Loucy (cell line): ENCODE data around the gene NUDT4.

Experiments
- H2AFZ ChIP-seq: fragments of 200-600 bp; sonication (generic); 2 replicates; pipeline ENCODE4 v1.6.0; 2016; ENCODE audit warnings: antibody characterized with exemption, mild to moderate bottlenecking, low read length, moderate library complexity
- H3F3A ChIP-seq: fragments of 200-600 bp; 2 replicates; pipeline ENCODE4 v1.6.0; 2016; ENCODE audit warnings: antibody characterized with exemption, low read depth, mild to moderate bottlenecking
- H3K27me3 ChIP-seq: fragments of 200-600 bp; sonication (generic); 2 replicates; pipeline ENCODE4 v1.6.1; 2014; ENCODE audit warnings: low read length, mild to moderate bottlenecking; ENCODE audit not compliant: insufficient read depth, poor library complexity, severe bottlenecking
- H3K36me3 ChIP-seq: fragments of 200-600 bp; sonication (generic); 2 replicates; pipeline ENCODE4 v1.6.1; 2016; ENCODE audit warnings: low read length; ENCODE audit not compliant: insufficient read depth
- H3K4me1 ChIP-seq: fragments of 200-600 bp; sonication (generic); 2 replicates; pipeline ENCODE4 v1.5.1; 2014; ENCODE audit warnings: low read length, mild to moderate bottlenecking; ENCODE audit not compliant: insufficient read depth, poor library complexity, severe bottlenecking
- H3K4me2 ChIP-seq: fragments of 200-600 bp; sonication (generic); 2 replicates; pipeline ENCODE4 v1.6.0; 2014; ENCODE audit warnings: antibody characterized with exemption, low read length, low read depth, mild to moderate bottlenecking; ENCODE audit not compliant: poor library complexity, severe bottlenecking
- H3K4me3 ChIP-seq: fragments of 200-600 bp; sonication (generic); 2 replicates; pipeline ENCODE4 v1.5.1; 2014; ENCODE audit warnings: low read length, mild to moderate bottlenecking, mixed read lengths; ENCODE audit not compliant: poor library complexity, severe bottlenecking
- H3K79me2 ChIP-seq: fragments of 200-600 bp; sonication (generic); 2 replicates; pipeline ENCODE4 v1.6.1; 2014; ENCODE audit warnings: low read length; ENCODE audit not compliant: insufficient read depth
- H3K9ac ChIP-seq: fragments of 200-600 bp; sonication (generic); 2 replicates; pipeline ENCODE4 v1.6.0; 2014; ENCODE audit warnings: mild to moderate bottlenecking, low read depth, low read length, moderate library complexity; ENCODE audit not compliant: poor library complexity, severe bottlenecking
- H3K9me2 ChIP-seq: fragments of 200-600 bp; sonication (generic); replicated peaks from 2 replicates; pipeline ENCODE4 v1.6.1; 2016; ENCODE audit warnings: low read depth, low read length, mixed read lengths
- H3K9me3 ChIP-seq: fragments of 200-600 bp; sonication (generic); 2 replicates; pipeline ENCODE4 v1.6.1; 2014; ENCODE audit warnings: mild to moderate bottlenecking, antibody characterized with exemption, low read length, low read depth; ENCODE audit not compliant: insufficient read depth
- H4K20me1 ChIP-seq: fragments of 200-600 bp; sonication (generic); 2 replicates; pipeline ENCODE4 v1.6.0; 2014; ENCODE audit warnings: antibody characterized with exemption, low read length, mild to moderate bottlenecking; ENCODE audit not compliant: insufficient read depth, poor library complexity, severe bottlenecking
- EZH2phosphoT487 ChIP-seq: fragments of 200-600 bp; IDR thresholded peaks from 2 replicates; pipeline ENCODE4 v1.6.1; 2018; ENCODE audit warnings: antibody characterized with exemption, mild to moderate bottlenecking, moderate library complexity, borderline replicate concordance
- TF ChIP-seq, protein P1 (sequence below): fragments of 200-600 bp; sonication (generic); conservative IDR thresholded peaks from 2 replicates; pipeline ENCODE4 v1.5.1; 2014; ENCODE audit warnings: mild to moderate bottlenecking, antibody characterized with exemption, low read length

The NUDT4 gene

DNA sequence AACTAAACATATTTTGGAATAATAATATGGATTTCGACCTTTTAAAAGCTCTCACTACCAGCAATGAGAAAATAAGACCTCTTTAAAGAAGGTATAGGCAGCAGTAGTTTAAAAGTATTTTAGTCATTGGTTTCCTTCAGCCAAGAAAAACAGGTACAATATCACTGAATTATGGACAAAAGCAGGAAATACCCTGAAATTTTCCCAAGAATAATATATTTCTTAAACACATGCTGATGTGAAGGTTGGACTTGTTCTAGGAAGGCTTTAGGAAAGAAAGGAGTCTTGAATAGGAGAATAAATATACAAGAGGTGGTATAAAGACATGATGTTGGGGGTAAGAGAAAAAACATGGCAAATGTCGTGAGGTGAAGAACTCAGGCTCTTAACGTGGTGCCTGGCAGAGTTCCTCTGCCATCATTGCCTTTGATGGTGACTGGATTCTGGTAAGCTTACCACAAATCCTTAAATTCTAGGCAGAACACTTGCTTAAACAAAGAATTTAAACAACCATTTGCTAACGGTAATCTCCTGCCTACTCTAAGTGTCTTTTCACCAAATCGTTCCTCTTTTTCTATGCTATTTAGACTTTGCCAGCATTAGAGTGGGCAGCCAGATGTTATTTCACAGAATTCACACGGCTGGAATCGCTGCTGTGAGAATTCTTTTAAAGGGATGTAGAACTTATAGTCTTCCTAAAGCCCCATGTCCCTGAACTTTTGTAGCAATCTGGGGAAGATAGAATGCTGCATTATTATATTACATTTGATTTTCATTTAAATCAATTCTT is 11.9 kb upstream of the NUDT4 start:
- Histone ChIP-seq H3K27me3 (no peaks in the 10 kb centered on the region), H3K9me2 (no peaks in the 10 kb centered on the region), H3K36me3 (no peaks in the 10 kb centered on the region), H4K20me1 (no peaks in the 10 kb centered on the region), H3K4me3 (no peak overlapping the region), H2AFZ (no peak overlapping the region), H3K9ac (no peak overlapping the region), H3K79me2 (no peaks in the 10 kb centered on the region), H3K4me1 (peaks cover 10% of the 10 kb centered on the region), H3K9me3 (no peaks in the 10 kb centered on the region), H3K4me2 (no peak overlapping the region), H3F3A (no peaks in the 10 kb centered on the region)
- no peak for TF ChIP-seq EZH2phosphoT487
- TF ChIP-seq, protein P1, sequence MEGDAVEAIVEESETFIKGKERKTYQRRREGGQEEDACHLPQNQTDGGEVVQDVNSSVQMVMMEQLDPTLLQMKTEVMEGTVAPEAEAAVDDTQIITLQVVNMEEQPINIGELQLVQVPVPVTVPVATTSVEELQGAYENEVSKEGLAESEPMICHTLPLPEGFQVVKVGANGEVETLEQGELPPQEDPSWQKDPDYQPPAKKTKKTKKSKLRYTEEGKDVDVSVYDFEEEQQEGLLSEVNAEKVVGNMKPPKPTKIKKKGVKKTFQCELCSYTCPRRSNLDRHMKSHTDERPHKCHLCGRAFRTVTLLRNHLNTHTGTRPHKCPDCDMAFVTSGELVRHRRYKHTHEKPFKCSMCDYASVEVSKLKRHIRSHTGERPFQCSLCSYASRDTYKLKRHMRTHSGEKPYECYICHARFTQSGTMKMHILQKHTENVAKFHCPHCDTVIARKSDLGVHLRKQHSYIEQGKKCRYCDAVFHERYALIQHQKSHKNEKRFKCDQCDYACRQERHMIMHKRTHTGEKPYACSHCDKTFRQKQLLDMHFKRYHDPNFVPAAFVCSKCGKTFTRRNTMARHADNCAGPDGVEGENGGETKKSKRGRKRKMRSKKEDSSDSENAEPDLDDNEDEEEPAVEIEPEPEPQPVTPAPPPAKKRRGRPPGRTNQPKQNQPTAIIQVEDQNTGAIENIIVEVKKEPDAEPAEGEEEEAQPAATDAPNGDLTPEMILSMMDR = no peak

DNA sequence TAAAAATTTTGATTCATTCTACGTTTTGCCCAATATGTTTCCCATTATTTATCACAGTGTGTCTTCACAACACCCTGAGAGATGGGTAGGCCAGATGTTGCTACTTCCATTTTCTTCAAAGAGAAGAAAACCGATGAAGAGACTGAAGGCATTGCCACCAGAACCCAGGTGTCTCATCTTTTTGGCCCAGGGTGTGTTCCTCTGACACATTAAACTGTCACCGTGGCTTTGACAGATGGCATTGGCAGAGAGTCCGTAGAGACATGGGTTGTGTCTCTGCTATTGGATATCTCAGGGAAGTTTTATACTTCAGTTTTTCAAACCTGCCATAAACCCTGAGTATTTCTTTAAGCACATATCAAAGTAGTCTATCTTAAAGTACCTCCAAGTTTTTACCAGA is 11.3 kb upstream of the NUDT4 start:
- Histone ChIP-seq H3K79me2 (no peaks in the 10 kb centered on the region), H2AFZ (no peak overlapping the region), H3K4me2 (no peak overlapping the region), H3K9me2 (no peaks in the 10 kb centered on the region), H3F3A (no peaks in the 10 kb centered on the region), H3K27me3 (no peaks in the 10 kb centered on the region), H3K4me1 (peaks cover 10% of the 10 kb centered on the region), H3K36me3 (no peaks in the 10 kb centered on the region), H3K9ac (no peak overlapping the region), H4K20me1 (no peaks in the 10 kb centered on the region), H3K9me3 (no peaks in the 10 kb centered on the region), H3K4me3 (no peak overlapping the region)
- no peak for TF ChIP-seq EZH2phosphoT487
- TF ChIP-seq, protein P1 = no peak

DNA sequence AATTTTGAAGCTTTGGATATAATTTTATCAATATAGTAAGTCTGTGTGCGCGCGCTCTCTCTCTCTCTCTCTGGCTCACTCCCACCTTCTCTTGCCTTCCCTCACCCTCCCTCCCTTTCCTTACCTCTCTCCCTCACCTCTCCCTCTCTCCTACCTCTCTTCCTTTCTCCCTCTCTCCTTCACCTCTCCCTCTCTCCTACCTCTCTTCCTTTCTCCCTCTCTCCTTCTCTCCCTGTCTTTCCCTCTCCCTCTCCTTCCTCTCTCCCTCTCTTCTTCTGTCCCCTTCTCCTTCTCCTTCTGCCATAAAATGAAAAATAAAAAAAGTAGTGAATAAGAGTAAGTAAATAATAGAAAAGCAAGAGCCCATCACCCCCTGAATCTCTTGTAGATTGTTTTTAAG is 9.0 kb upstream of the NUDT4 start:
- H3K4me1 ChIP-seq = peaks cover 8% of the 10 kb centered on the region
- TF ChIP-seq, protein P1 = no peak
- TF ChIP-seq EZH2phosphoT487 = no peak
- H3K9ac ChIP-seq = no peak overlapping the region
- H3K9me2 ChIP-seq = no peaks in the 10 kb centered on the region
- no peaks in the 10 kb centered on the region for H3F3A ChIP-seq
- H3K9me3 ChIP-seq = no peaks in the 10 kb centered on the region
- H3K4me2 ChIP-seq = no peak overlapping the region
- no peaks in the 10 kb centered on the region for H4K20me1 ChIP-seq
- H3K4me3 ChIP-seq = no peak overlapping the region
- no peak overlapping the region for H2AFZ ChIP-seq
- H3K79me2 ChIP-seq = no peaks in the 10 kb centered on the region
- no peaks in the 10 kb centered on the region for H3K36me3 ChIP-seq
- no peaks in the 10 kb centered on the region for H3K27me3 ChIP-seq
